GM23338 (cell line): Measurements from ENCODE around the gene RGS6. TPM values are rescaled to one million over a fixed set of nuclear protein-coding genes. Genes with fewer than 3 reads are reported as not detected.

Experiments
- ATAC-seq: fragments of 200-7000 bp; cut with Tn5 transposase; 3 replicates; pipeline ENCODE4 v1.9.1; 2020
- DNase-seq: peaks from one replicate; pipeline ENCODE4 v3.0.0-alpha.2; 2015; ENCODE audit warnings: low spot score
- H2AFZ ChIP-seq: fragments of 200-600 bp; sonication (generic); 2 replicates; pipeline ENCODE4 v1.8.0; 2016; ENCODE audit warnings: antibody characterized with exemption, mild to moderate bottlenecking, moderate library complexity
- H3F3A ChIP-seq: fragments of 200-600 bp; sonication (generic); replicated peaks from 2 replicates; pipeline ENCODE4 v1.8.0; 2017; ENCODE audit warnings: antibody characterized with exemption, mixed run types, low read depth
- H3K27ac ChIP-seq: fragments of 200-600 bp; sonication (generic); 2 replicates; pipeline ENCODE4 v1.6.1; 2016; ENCODE audit warnings: low read depth
- H3K27me3 ChIP-seq: fragments of 200-600 bp; sonication (generic); 2 replicates; pipeline ENCODE4 v1.8.0; 2016; ENCODE audit warnings: mild to moderate bottlenecking, mixed run types, moderate library complexity; ENCODE audit not compliant: insufficient read depth
- H3K36me3 ChIP-seq: fragments of 200-600 bp; sonication (generic); 2 replicates; pipeline ENCODE4 v1.8.0; 2016; ENCODE audit warnings: mild to moderate bottlenecking; ENCODE audit not compliant: insufficient read depth
- H3K4me1 ChIP-seq: fragments of 200-600 bp; sonication (generic); 2 replicates; pipeline ENCODE4 v1.8.0; 2016; ENCODE audit warnings: mild to moderate bottlenecking, moderate library complexity; ENCODE audit not compliant: insufficient read depth
- H3K4me2 ChIP-seq: fragments of 200-600 bp; sonication (generic); 2 replicates; pipeline ENCODE4 v1.7.1; 2017; ENCODE audit warnings: mixed run types
- H3K4me3 ChIP-seq: fragments of 200-600 bp; sonication (generic); 2 replicates; pipeline ENCODE4 v1.6.1; 2016; ENCODE audit warnings: mixed run types
- H3K79me2 ChIP-seq: fragments of 200-600 bp; sonication (generic); replicated peaks from 2 replicates; pipeline ENCODE4 v1.8.0; 2017; ENCODE audit warnings: mild to moderate bottlenecking; ENCODE audit not compliant: insufficient read depth
- H3K9me2 ChIP-seq: fragments of 200-600 bp; sonication (generic); 2 replicates; pipeline ENCODE4 v1.8.0; 2017; ENCODE audit not compliant: insufficient read depth
- H4K20me1 ChIP-seq: fragments of 200-600 bp; sonication (generic); replicated peaks from 2 replicates; pipeline ENCODE4 v1.8.0; 2017; ENCODE audit warnings: mild to moderate bottlenecking; ENCODE audit not compliant: insufficient read depth
- H3K27ac Mint-ChIP-seq: 2 replicates; pipeline ENCODE4 v1.8.0; 2020; ENCODE audit warnings: inconsistent platforms, mild to moderate bottlenecking, moderate library complexity, mixed read lengths
- H3K27me3 Mint-ChIP-seq: 3 replicates; pipeline ENCODE4 v1.8.0; 2022; ENCODE audit warnings: low read depth, mild to moderate bottlenecking, moderate library complexity, mixed read lengths, inconsistent platforms; ENCODE audit not compliant: insufficient read depth, poor library complexity
- H3K36me3 Mint-ChIP-seq: 3 replicates; pipeline ENCODE4 v1.8.0; 2021; ENCODE audit warnings: low read depth, mild to moderate bottlenecking, inconsistent platforms, moderate library complexity, mixed read lengths
- H3K4me1 Mint-ChIP-seq: 3 replicates; pipeline ENCODE4 v1.8.0; 2020; ENCODE audit warnings: mild to moderate bottlenecking, inconsistent platforms, mixed read lengths
- H3K4me3 Mint-ChIP-seq: 3 replicates; pipeline ENCODE4 v1.8.0; 2021; ENCODE audit warnings: moderate library complexity, mild to moderate bottlenecking, inconsistent platforms, mixed read lengths
- H3K9me3 Mint-ChIP-seq: 3 replicates; pipeline ENCODE4 v1.8.0; 2020; ENCODE audit warnings: moderate library complexity, mild to moderate bottlenecking, inconsistent platforms, mixed read lengths
- JUNB ChIP-seq: IDR thresholded peaks from one replicate; pipeline ENCODE4 v1.6.1; 2016; ENCODE audit warnings: antibody characterized with exemption; ENCODE audit not compliant: unreplicated experiment
- NANOG ChIP-seq: IDR thresholded peaks from 2 replicates; pipeline ENCODE4 v1.6.1; 2016; ENCODE audit warnings: antibody characterized with exemption, borderline replicate concordance
- STAT1 ChIP-seq: IDR thresholded peaks from one replicate; pipeline ENCODE4 v1.6.1; 2016; ENCODE audit warnings: antibody characterized with exemption; ENCODE audit not compliant: unreplicated experiment
- ZNF114 ChIP-seq: fragments of 250-450 bp; sonication (Bioruptor Pico); IDR thresholded peaks from 2 replicates; pipeline ENCODE4 v1.5.0; 2020; ENCODE audit warnings: mild to moderate bottlenecking, moderate library complexity
- ZNF331 ChIP-seq: fragments of 250-450 bp; sonication (Bioruptor Pico); IDR thresholded peaks from 2 replicates; pipeline ENCODE4 v1.5.0; 2020; ENCODE audit warnings: low read depth, mild to moderate bottlenecking, moderate library complexity
- polyA plus RNA-seq: library from polyadenylated mRNA; unstranded; fragments of >200 nt; fragmentation: Nextera tagmentation; extraction: Ambion mirVana; gene quantifications from 2 replicates; pipeline ENCODE4 v1.2.1, GENCODE V29; 2016
- total RNA-seq: library from RNA; depleted of rRNA; stranded (reverse); fragments of >200 nt; shearing (Covaris generic); gene quantifications from 2 replicates; pipeline ENCODE4 v1.2.3, GENCODE V29; 2014
- TF ChIP-seq, protein P1 (sequence below): fragments of 250-450 bp; sonication (Bioruptor Pico); IDR thresholded peaks from 2 replicates; pipeline ENCODE4 v1.5.0; 2020; ENCODE audit warnings: mild to moderate bottlenecking, moderate library complexity
- TF ChIP-seq, protein P2 (sequence below), 2 experiments: fragments of 200-600 bp in 1 of 2; sonication (generic) in 1 of 2; conservative IDR thresholded peaks; 2 replicates each; pipeline versions ENCODE4 v1.5.1 to v1.6.1; 2016 to 2017; ENCODE audit warnings: antibody characterized with exemption in 2 of 2, low read depth in 2 of 2, mild to moderate bottlenecking in 2 of 2, moderate library complexity in 1 of 2
- TF ChIP-seq, protein P3 (sequence below): IDR thresholded peaks from 2 replicates; pipeline ENCODE4 v1.6.1; 2016; ENCODE audit warnings: antibody characterized with exemption

RGS6 gene
- total and polyA plus RNA-seq, 2 experiments from 2014 or later = 0.66 to 0.83 TPM

DNA sequence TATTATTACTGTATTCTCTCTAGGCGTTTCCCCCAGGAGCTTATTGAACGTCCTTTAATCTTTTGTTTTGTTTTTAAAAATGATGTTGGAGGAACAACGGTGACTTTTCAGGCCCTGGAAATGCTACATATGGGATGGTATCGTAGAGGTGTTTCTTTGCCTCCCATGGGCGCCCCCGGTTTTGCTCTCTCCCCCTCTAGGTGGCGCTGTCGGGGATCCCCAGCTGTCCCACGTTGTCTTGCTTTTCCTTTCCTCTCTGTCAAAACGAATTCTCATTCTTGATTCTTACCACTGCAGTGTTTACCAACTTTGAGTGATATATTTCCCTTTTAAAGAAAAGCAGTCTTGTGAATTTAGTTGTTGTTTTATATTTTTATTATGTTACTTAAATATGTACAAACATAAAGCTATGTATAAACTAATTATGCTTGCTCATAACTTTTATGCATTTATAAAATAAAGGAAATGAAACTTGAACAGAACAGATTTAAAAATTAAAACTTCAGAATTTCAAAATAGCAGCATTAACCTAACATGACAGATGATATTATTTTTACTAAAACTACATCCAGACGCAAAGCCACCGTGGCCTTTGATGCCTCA is 171.9 kb downstream of the RGS6 start:
- peak; percentile 69 for DNase-seq
- Mint-ChIP-seq H3K27ac (no peak overlapping the region), H3K4me1 (no peaks in the 10 kb centered on the region)

DNA sequence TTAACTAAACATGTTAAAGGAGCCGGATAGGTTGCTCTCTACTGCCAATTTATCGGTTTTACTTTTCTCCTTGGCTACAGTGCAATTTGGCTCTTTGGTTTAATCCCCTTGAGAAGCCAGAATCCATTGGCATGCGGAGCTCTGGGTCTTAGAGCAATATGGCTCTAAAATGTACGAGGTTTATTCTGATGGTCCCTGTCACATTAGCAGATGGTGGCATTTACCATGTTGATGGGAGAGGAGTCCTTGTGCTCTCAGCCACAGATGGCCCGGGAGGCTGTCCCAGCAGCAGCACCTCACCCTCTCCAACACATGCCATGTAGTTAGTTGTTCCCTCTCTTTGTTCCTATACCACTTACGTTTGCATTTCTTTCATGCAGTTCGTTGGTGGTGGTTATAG is 179.7 kb downstream of the RGS6 start:
- Mint-ChIP-seq H3K27ac (no peak overlapping the region), H3K36me3 (no peaks in the 10 kb centered on the region), H3K27me3 (no peaks in the 10 kb centered on the region), H3K9me3 (0 out of 3 replicates have a peak, but pooled peaks cover 3% of the 10 kb centered on the region), H3K4me1 (no peaks in the 10 kb centered on the region), H3K4me3 (no peak overlapping the region)
- DNase-seq = no peak
- no peaks in the 10 kb centered on the region for H3K4me1 ChIP-seq
- H3K36me3 ChIP-seq = no peaks in the 10 kb centered on the region
- no peak overlapping the region for H3K4me2 ChIP-seq
- no peaks in the 10 kb centered on the region for H3K27me3 ChIP-seq
- no peaks in the 10 kb centered on the region for H3F3A ChIP-seq
- no peaks in the 10 kb centered on the region for H3K79me2 ChIP-seq
- no peak overlapping the region for H3K27ac ChIP-seq
- 0 out of 2 replicates have a peak overlapping the region, but pooled peaks have one; percentile 5 for H2AFZ ChIP-seq
- ATAC-seq = no peak
- H3K9me2 ChIP-seq = peaks cover 8% of the 10 kb centered on the region
- no peak overlapping the region for H3K4me3 ChIP-seq
- H4K20me1 ChIP-seq = no peaks in the 10 kb centered on the region
- TF ChIP-seq ZNF114 (CRISPR knock-in tag) (no peak), STAT1 (no peak), ZNF331 (CRISPR knock-in tag) (no peak), NANOG (no peak), JUNB (no peak)
- TF ChIP-seq, protein P1, sequence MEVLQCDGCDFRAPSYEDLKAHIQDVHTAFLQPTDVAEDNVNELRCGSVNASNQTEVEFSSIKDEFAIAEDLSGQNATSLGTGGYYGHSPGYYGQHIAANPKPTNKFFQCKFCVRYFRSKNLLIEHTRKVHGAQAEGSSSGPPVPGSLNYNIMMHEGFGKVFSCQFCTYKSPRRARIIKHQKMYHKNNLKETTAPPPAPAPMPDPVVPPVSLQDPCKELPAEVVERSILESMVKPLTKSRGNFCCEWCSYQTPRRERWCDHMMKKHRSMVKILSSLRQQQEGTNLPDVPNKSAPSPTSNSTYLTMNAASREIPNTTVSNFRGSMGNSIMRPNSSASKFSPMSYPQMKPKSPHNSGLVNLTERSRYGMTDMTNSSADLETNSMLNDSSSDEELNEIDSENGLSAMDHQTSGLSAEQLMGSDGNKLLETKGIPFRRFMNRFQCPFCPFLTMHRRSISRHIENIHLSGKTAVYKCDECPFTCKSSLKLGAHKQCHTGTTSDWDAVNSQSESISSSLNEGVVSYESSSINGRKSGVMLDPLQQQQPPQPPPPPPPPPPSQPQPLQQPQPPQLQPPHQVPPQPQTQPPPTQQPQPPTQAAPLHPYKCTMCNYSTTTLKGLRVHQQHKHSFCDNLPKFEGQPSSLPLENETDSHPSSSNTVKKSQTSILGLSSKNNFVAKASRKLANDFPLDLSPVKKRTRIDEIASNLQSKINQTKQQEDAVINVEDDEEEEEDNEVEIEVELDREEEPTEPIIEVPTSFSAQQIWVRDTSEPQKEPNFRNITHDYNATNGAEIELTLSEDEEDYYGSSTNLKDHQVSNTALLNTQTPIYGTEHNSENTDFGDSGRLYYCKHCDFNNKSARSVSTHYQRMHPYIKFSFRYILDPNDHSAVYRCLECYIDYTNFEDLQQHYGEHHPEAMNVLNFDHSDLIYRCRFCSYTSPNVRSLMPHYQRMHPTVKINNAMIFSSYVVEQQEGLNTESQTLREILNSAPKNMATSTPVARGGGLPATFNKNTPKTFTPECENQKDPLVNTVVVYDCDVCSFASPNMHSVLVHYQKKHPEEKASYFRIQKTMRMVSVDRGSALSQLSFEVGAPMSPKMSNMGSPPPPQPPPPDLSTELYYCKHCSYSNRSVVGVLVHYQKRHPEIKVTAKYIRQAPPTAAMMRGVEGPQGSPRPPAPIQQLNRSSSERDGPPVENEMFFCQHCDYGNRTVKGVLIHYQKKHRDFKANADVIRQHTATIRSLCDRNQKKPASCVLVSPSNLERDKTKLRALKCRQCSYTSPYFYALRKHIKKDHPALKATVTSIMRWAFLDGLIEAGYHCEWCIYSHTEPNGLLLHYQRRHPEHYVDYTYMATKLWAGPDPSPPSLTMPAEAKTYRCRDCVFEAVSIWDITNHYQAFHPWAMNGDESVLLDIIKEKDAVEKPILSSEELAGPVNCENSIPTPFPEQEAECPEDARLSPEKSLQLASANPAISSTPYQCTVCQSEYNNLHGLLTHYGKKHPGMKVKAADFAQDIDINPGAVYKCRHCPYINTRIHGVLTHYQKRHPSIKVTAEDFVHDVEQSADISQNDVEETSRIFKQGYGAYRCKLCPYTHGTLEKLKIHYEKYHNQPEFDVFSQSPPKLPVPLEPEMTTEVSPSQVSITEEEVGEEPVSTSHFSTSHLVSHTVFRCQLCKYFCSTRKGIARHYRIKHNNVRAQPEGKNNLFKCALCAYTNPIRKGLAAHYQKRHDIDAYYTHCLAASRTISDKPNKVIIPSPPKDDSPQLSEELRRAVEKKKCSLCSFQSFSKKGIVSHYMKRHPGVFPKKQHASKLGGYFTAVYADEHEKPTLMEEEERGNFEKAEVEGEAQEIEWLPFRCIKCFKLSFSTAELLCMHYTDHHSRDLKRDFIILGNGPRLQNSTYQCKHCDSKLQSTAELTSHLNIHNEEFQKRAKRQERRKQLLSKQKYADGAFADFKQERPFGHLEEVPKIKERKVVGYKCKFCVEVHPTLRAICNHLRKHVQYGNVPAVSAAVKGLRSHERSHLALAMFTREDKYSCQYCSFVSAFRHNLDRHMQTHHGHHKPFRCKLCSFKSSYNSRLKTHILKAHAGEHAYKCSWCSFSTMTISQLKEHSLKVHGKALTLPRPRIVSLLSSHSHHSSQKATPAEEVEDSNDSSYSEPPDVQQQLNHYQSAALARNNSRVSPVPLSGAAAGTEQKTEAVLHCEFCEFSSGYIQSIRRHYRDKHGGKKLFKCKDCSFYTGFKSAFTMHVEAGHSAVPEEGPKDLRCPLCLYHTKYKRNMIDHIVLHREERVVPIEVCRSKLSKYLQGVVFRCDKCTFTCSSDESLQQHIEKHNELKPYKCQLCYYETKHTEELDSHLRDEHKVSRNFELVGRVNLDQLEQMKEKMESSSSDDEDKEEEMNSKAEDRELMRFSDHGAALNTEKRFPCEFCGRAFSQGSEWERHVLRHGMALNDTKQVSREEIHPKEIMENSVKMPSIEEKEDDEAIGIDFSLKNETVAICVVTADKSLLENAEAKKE (CRISPR knock-in tag) = no peak
- TF ChIP-seq, protein P2, sequence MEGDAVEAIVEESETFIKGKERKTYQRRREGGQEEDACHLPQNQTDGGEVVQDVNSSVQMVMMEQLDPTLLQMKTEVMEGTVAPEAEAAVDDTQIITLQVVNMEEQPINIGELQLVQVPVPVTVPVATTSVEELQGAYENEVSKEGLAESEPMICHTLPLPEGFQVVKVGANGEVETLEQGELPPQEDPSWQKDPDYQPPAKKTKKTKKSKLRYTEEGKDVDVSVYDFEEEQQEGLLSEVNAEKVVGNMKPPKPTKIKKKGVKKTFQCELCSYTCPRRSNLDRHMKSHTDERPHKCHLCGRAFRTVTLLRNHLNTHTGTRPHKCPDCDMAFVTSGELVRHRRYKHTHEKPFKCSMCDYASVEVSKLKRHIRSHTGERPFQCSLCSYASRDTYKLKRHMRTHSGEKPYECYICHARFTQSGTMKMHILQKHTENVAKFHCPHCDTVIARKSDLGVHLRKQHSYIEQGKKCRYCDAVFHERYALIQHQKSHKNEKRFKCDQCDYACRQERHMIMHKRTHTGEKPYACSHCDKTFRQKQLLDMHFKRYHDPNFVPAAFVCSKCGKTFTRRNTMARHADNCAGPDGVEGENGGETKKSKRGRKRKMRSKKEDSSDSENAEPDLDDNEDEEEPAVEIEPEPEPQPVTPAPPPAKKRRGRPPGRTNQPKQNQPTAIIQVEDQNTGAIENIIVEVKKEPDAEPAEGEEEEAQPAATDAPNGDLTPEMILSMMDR (conservative IDR thresholded peaks at IDR 0.05; ENCODE audit: low read depth in 2 of 2) = no peak
- TF ChIP-seq, protein P3, sequence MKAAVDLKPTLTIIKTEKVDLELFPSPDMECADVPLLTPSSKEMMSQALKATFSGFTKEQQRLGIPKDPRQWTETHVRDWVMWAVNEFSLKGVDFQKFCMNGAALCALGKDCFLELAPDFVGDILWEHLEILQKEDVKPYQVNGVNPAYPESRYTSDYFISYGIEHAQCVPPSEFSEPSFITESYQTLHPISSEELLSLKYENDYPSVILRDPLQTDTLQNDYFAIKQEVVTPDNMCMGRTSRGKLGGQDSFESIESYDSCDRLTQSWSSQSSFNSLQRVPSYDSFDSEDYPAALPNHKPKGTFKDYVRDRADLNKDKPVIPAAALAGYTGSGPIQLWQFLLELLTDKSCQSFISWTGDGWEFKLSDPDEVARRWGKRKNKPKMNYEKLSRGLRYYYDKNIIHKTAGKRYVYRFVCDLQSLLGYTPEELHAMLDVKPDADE = no peak

More for the DNA sequence above, 171.9 kb downstream of the RGS6 start:
- Histone ChIP-seq H3K9me2 (no peaks in the 10 kb centered on the region), H3K27me3 (no peaks in the 10 kb centered on the region), H3K79me2 (no peaks in the 10 kb centered on the region), H2AFZ (no peak overlapping the region), H3K4me1 (no peaks in the 10 kb centered on the region), H3F3A (no peaks in the 10 kb centered on the region), H3K27ac (no peak overlapping the region), H3K4me3 (no peak overlapping the region), H3K4me2 (no peak overlapping the region), H4K20me1 (no peaks in the 10 kb centered on the region), H3K36me3 (no peaks in the 10 kb centered on the region)
- Mint-ChIP-seq H3K36me3 (no peaks in the 10 kb centered on the region), H3K9me3 (0 out of 3 replicates have a peak, but pooled peaks cover 3% of the 10 kb centered on the region), H3K4me3 (no peak overlapping the region), H3K27me3 (peaks cover 2% of the 10 kb centered on the region)
- ATAC-seq = peak; percentile 92
- TF ChIP-seq, protein P2 (conservative IDR thresholded peaks at IDR 0.05; ENCODE audit: low read depth in 2 of 2) = peak; percentile 86 to 94
- no peak for TF ChIP-seq JUNB
